Fibroblast of lung (primary cell): Measurements from ENCODE around the gene TMEM121. TPM values are rescaled to one million over a fixed set of nuclear protein-coding genes. Genes with fewer than 3 reads are reported as not detected.

ENCODE experiments used
- DNase-seq, 2 donors: peaks; one replicate each; pipeline versions ENCODE4 v3.0.0 to v3.0.0-alpha.2; 2010; ENCODE audit warnings: low read depth in 2 of 2
- H2AFZ ChIP-seq: 2 replicates; pipeline ENCODE4 v1.5.1; 2012; ENCODE audit warnings: low read length, control low read depth, inconsistent platforms
- H3K27ac ChIP-seq: 2 replicates; pipeline ENCODE4 v1.5.1; 2011; ENCODE audit warnings: low read length, control low read depth; ENCODE audit not compliant: insufficient read depth
- H3K27me3 ChIP-seq: 2 replicates; pipeline ENCODE4 v1.5.1; 2011; ENCODE audit warnings: mild to moderate bottlenecking, low read length; ENCODE audit not compliant: control insufficient read depth, insufficient read depth
- H3K36me3 ChIP-seq: 2 replicates; pipeline ENCODE4 v1.5.1; 2011; ENCODE audit warnings: low read length; ENCODE audit not compliant: control insufficient read depth, insufficient read depth
- H3K4me1 ChIP-seq: 2 replicates; pipeline ENCODE4 v1.5.1; 2011; ENCODE audit warnings: low read length; ENCODE audit not compliant: control insufficient read depth, insufficient read depth; ENCODE audit errors: extremely low read depth
- H3K4me2 ChIP-seq: 2 replicates; pipeline ENCODE4 v1.5.1; 2011; ENCODE audit warnings: low read length, control low read depth; ENCODE audit not compliant: insufficient read depth; ENCODE audit errors: extremely low read depth
- H3K4me3 ChIP-seq, 4 experiments: fragments of 200-600 bp in 1 of 4; sonication (generic) in 1 of 4; replicated peaks in 1 of 4; 2 replicates each; pipeline ENCODE4 v1.5.1; 2011 to 2016; ENCODE audit warnings: low read length in 4 of 4, low read depth in 3 of 4, mild to moderate bottlenecking in 3 of 4, control low read depth in 2 of 4, inconsistent platforms in 1 of 4, mixed read lengths in 1 of 4; ENCODE audit not compliant: insufficient read depth in 1 of 4; ENCODE audit errors: control extremely low read depth in 1 of 4
- H3K79me2 ChIP-seq: 2 replicates; pipeline ENCODE4 v1.5.1; 2012; ENCODE audit warnings: mild to moderate bottlenecking, low read length, inconsistent platforms; ENCODE audit not compliant: control insufficient read depth, insufficient read depth
- H3K9ac ChIP-seq: 2 replicates; pipeline ENCODE4 v1.5.1; 2011; ENCODE audit warnings: mild to moderate bottlenecking, low read length, control low read depth; ENCODE audit not compliant: insufficient read depth
- H3K9me3 ChIP-seq: 2 replicates; pipeline ENCODE4 v1.5.1; 2012; ENCODE audit warnings: low read depth, low read length; ENCODE audit not compliant: control insufficient read depth, insufficient read depth
- H4K20me1 ChIP-seq: 2 replicates; pipeline ENCODE4 v1.5.1; 2011; ENCODE audit warnings: low read length; ENCODE audit not compliant: control insufficient read depth, insufficient read depth; ENCODE audit errors: extremely low read depth
- CTCF ChIP-seq, 2 donors: IDR thresholded peaks in 1 of 2; conservative IDR thresholded peaks in 1 of 2; 1 replicate in 1 of 2; 2 replicates in 1 of 2; pipeline ENCODE4 v1.5.1; 2011 to 2012; ENCODE audit warnings: low read length in 2 of 2, control low read depth in 1 of 2, inconsistent platforms in 1 of 2, low read depth in 1 of 2, mild to moderate bottlenecking in 1 of 2
- EZH2 ChIP-seq: IDR thresholded peaks from 2 replicates; pipeline ENCODE4 v1.5.1; 2012; ENCODE audit warnings: low read length, control low read depth, mild to moderate bottlenecking; ENCODE audit errors: missing control alignments
- polyA plus RNA-seq, 2 donors: library from polyadenylated mRNA; depleted of rRNA in 1 of 2; stranded (reverse) in 1 of 2; unstranded in 1 of 2; fragments of >200 nt; gene quantifications; 2 replicates each; pipeline ENCODE4 v1.2.1, GENCODE V29; 2011 to 2012; ENCODE audit warnings: missing spikeins in 1 of 2
- total RNA-seq: library from RNA; depleted of rRNA; stranded (reverse); fragments of >200 nt; gene quantifications from 2 replicates; pipeline ENCODE4 v1.2.1, GENCODE V29; 2014

The TMEM121 gene
- total and polyA plus RNA-seq, 2 donors (not counting 1 experiment from before 2014, with no cell fraction given), result 0.30 to 5.1 TPM

GRCh38 chr14:105537580-105538474 is 11.4 kb downstream of the TMEM121 start:
- Histone ChIP-seq H3K4me1 (no peaks in the 10 kb centered on the region), H3K9ac (no peak overlapping the region), H4K20me1 (no peaks in the 10 kb centered on the region), H3K27ac (no peak overlapping the region), H2AFZ (no peak overlapping the region), H3K36me3 (no peaks in the 10 kb centered on the region), H3K4me3 (no peak overlapping the region), H3K27me3 (peaks cover 2% of the 10 kb centered on the region), H3K79me2 (no peaks in the 10 kb centered on the region), H3K9me3 (no peaks in the 10 kb centered on the region), H3K4me2 (no peak overlapping the region)
- TF ChIP-seq CTCF (conservative IDR thresholded peaks at IDR 0.05 in 1 of 2, IDR thresholded peaks at IDR 0.05 in 1 of 2; ENCODE audit: low read depth in 1 of 2, low read length in 2 of 2), result peak; percentile 66 to 82
- TF ChIP-seq EZH2, result no peak
- no peak for DNase-seq

GRCh38 chr14:105538481-105539049 is 12.2 kb downstream of the TMEM121 start:
- Histone ChIP-seq H3K36me3 (no peaks in the 10 kb centered on the region), H4K20me1 (no peaks in the 10 kb centered on the region), H3K79me2 (no peaks in the 10 kb centered on the region), H3K4me2 (no peak overlapping the region), H2AFZ (no peak overlapping the region), H3K4me1 (no peaks in the 10 kb centered on the region), H3K9ac (no peak overlapping the region), H3K27me3 (no peaks in the 10 kb centered on the region), H3K27ac (no peak overlapping the region), H3K9me3 (no peaks in the 10 kb centered on the region), H3K4me3 (no peak overlapping the region)
- DNase-seq, result no peak
- TF ChIP-seq CTCF (conservative IDR thresholded peaks at IDR 0.05 in 1 of 2, IDR thresholded peaks at IDR 0.05 in 1 of 2; ENCODE audit: low read depth in 1 of 2, low read length in 2 of 2) (no peak), EZH2 (no peak)

GRCh38 chr14:105540811-105541210 is 14.4 kb downstream of the TMEM121 start:
- no peak overlapping the region for H2AFZ ChIP-seq
- H3K9ac ChIP-seq, result no peak overlapping the region
- no peak overlapping the region for H3K27ac ChIP-seq
- H3K9me3 ChIP-seq, result no peaks in the 10 kb centered on the region
- no peaks in the 10 kb centered on the region for H3K79me2 ChIP-seq
- H3K27me3 ChIP-seq, result no peaks in the 10 kb centered on the region
- no peak overlapping the region for H3K4me2 ChIP-seq
- H4K20me1 ChIP-seq, result no peaks in the 10 kb centered on the region
- no peak overlapping the region for H3K4me3 ChIP-seq
- no peak for TF ChIP-seq CTCF (conservative IDR thresholded peaks at IDR 0.05 in 1 of 2, IDR thresholded peaks at IDR 0.05 in 1 of 2; ENCODE audit: low read depth in 1 of 2, low read length in 2 of 2)
- no peak for TF ChIP-seq EZH2
- DNase-seq, result no peak
- H3K36me3 ChIP-seq, result no peaks in the 10 kb centered on the region
- H3K4me1 ChIP-seq, result no peaks in the 10 kb centered on the region
